DMS 273 (cell line): ENCODE measurements around the gene EXOC6B.
A peak's percentile ranks its signal among the peaks of the same experiment; 100 is the strongest.

ENCODE experiments used
- DNase-seq: peaks from one replicate; lab custom pipeline; 2025; ENCODE audit not compliant: unreplicated experiment; lab: John Stamatoyannopoulos, UW

Gene EXOC6B

GRCh38 chr2:72150157-72150860 is 675.5 kb downstream of the EXOC6B start:
- peak; percentile 93 for DNase-seq

- peak; percentile 70 for DNase-seq
These were observed 676.2 kb downstream of the EXOC6B start for GRCh38 chr2:72149556-72150156.

GRCh38 chr2:72148837-72149555 is 676.8 kb downstream of the EXOC6B start:
- peak; percentile 75 for DNase-seq

DNA sequence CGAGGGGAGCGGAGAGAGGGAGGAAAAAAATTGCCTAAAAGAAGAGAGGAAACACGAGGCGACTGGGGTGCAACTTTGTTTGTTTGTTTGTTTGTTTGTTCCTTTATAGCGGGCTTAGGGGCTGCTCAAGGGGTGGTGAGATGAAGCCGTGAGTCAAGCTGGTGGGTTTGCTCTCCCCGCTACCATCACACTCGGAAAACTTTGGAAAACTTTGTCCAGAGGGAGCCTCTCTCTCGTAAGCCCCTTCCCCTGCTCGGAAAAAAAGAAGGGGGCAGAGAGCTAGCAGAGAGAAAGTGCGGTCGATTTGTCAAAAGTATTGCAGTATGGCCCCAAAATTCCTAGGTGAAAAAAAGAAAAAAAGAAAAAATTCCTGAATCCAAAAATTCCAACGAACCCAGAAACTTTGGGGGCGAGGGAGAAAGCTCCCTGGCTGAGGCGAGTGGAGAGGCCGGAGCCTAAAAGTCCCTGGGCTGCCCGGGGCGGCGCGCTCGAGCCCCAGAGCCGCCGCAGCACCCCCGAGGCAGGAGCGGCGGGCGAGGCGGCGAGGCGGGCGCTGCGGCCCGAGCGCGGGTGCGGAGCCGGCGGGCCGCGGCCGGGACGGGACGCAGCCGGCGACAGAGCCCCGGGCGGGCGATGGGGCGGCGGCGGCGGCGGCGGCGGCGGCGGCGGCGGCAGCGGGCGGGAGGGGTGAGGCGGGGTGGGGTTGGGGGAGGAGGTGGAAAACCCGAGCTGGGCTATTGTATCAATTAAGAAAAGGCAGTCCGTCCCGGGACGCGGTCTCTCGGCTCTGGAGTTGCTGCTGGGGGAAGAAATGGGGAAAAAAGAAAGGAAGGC is 677.6 kb downstream of the EXOC6B start:
- peak; percentile 67 for DNase-seq

- peak; percentile 59 for DNase-seq
These were observed 678.4 kb downstream of the EXOC6B start, which contains the start of gene CYP26B1 for GRCh38 chr2:72147303-72147971. Gene CYP26B1, minus strand, starts transcription at chr2:72147862. Its CDS starts 28 bp downstream, at chr2:72147834.

DNA sequence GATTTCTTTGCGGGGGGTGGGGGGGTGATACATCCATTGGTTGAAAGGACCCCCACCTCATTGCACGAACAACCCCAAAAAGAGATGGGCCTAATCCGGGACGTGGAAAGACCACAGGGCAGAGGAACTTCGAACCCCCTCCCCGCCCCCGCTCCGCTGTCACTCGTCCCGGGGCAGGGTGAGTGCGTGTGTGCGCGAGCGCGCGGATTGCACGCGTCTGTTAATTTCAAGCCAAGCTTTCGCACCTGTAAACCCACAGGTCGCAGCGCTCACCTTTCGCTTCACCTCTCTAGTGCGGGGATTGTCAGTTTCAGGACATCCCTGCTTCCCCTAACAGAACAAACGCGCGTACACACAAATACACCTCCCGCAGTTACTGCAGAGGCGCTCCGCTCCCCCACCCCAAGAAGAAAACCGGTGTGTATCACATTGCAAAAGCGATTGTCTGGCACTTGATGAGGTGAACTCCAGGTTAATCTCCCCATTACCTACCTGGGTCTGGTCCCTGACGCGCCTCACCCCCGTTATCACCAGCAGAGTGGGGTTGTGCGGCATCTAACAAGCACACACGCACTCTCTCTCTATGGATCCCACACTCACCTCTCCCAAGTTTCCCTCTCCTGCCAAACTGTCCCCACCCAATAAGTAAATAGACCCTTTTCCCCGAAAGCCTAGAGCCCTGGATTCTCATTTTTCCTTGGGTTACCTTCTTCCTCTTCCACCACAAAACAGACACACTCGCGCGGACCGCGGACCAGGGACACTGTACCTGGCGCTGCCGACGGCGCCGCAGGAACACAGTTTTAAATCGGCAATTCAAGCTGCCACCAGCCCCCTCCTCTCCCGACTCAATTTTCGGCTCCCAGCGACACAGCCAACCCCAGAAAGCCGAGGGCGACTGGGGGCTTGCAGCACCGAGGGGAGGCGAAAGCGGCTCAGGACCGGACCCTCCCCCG is 679.2 kb downstream of the EXOC6B start:
- peak; percentile 42 for DNase-seq

GRCh38 chr2:72145658-72146329 is 680.0 kb downstream of the EXOC6B start:
- DNase-seq, result peak; percentile 66

GRCh38 chr2:72145289-72145657 is 680.6 kb downstream of the EXOC6B start:
- peak; percentile 84 for DNase-seq

- peak; percentile 84 for DNase-seq
These were observed 681.1 kb downstream of the EXOC6B start for GRCh38 chr2:72144632-72145288.

GRCh38 chr2:72144274-72144631 is 681.6 kb downstream of the EXOC6B start:
- no peak for DNase-seq

DNA sequence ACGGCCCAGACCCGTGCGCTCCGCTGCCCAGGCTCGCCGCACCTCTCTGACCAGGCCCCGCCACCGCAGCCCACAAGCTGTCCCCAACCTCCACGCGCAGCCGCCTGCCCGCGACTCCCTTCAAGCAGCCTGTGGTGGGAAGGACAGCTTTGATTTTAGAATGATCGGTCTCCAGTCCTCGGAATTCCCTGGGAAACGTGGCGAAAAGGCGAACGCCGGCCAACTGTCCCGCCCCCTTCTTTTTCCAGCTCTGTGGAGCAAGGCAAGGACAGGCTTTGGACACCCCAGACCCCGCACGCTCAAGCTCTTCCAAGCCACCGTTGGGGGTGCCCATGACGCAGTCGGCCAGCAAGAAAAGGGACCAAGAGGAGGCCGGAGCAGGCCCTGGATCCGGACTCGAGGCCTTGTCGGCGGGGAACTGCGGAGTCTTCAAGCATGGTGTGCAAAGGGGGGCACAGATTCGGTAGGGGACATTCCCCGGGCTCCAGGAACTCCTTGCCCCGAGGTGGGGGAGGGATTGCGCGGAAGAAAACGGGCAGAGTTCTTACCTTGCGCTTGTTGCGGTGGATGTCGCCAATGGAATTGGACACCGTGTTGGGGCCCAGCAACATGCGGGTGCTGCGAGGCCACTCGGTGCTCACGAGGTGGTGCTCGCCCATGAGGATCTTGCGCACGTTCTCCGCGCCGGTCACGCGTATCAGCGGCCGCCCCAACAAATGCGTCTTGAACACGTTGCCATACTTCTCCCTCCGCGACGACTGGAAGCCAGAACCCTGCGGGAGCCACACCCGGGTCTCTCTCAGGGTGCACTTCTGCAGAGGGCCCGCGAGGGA is 682.2 kb downstream of the EXOC6B start:
- no peak for DNase-seq

DNA sequence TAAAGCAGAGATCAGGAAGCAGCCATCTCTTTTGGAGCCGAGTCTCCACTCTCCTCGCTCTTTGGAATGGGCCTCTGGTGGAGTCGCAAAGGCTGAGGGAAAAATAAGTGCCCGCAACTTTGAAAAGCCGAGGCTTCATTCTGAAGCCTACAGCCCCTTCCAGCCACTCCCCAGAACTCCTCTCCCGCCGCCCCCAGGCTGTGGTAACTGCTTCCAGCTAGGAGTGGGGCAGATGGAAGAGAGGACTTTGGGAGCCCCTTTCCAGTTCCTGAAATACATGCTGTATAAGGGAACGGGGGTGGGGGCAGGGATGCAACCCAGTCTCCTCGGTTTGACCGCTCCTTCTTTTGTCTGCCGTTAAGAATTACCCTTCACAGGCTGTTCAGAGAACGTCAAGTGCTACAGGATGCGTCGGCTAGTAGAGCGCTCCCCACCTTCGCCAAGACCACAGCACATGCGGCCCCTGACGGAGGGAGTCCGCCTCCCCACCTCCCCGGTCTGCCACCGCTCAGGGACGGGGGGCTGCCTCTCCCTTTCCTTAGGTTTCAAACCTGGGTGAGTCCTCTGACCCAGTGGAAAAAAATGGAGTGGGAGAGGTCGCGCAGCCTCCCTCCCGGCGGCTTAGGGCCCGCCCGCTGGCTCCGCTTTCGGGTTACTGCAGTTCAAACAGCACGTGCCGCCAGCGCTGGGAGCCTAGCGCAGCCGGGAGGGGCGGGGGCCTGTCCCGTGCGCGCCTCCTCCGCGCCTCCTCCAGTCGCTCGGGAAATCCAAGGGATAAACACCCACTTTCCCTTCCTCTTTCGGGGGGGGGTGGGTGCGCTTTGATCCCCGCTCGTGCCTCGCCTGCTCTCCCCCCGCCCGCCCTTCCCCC is 683.0 kb downstream of the EXOC6B start:
- DNase-seq, result no peak

GRCh38 chr2:72141881-72142451 is 683.9 kb downstream of the EXOC6B start:
- no peak for DNase-seq

- no peak for DNase-seq
These were observed 684.7 kb downstream of the EXOC6B start for GRCh38 chr2:72141032-72141645.

DNA sequence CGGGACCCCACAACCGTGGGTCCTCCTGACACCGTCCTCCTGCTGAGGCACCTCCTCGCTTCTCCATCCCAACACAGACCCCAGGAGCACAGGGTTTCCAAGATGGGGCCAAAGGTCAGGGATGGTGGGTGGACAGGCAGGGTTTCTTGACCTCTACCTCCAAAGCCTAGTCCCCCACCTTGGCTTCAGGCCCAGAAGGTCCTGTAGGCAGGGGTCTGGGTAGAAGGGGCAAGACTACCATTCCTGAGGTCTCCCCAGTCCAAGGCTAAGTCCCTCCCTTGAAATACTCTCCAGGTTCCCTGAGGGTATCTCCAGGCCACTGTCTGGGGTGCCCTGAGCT is 685.2 kb downstream of the EXOC6B start:
- DNase-seq, result no peak
